Stimulated activated CD8-positive, alpha-beta memory T cell treated with anti-CD3 and anti-CD28 coated beads, Interleukin-2, amount 100 ng/mL, for 1 hour (primary cell): Measurements from ENCODE around the gene HUNK.

Experiments used
- DNase-seq, 2 donors: peaks; one replicate each; pipeline ENCODE4 v3.0.0-alpha.2; 2020; ENCODE audit warnings: low read depth in 2 of 2

HUNK gene

GRCh38 chr21:31895077-31895835, 22.4 kb downstream of the HUNK start:
- no peak for DNase-seq

- DNase-seq, result no peak
Observed at GRCh38 chr21:31896019-31896418, 23.2 kb downstream of the HUNK start.

GRCh38 chr21:31897311-31897710, 24.5 kb downstream of the HUNK start:
- DNase-seq, result no peak

DNA sequence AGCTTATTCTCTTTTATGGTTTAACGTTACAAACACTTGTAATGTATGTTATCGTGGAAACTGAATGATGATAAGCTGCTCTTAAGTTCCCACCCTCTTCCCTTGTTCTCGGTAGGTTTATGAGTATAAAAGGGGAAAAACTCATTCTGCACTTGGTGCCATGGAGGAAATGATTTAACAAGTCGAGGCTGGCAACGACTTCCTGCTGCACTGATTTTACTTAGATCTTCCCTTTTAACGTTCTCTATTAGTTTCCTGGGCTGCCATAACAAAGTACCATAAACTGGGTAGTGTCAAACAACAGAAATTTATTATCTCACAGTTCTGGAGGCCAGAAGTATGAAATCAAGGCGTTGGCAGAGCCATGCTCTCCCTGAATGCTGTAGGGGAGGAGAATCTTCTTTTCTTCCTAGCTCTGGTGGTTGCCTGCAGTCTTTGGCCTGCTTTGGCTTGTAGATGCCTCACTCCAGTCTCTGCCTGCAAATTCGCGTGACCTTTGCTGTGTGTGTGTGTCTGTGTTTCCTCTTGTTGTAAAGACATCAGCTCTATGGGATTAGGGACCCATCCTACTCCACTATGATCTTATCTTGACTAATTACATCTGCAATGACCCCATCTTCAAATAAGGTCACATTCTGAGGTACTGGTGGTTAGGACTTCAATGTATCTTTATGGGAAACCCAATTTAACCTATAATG, 26.3 kb downstream of the HUNK start:
- DNase-seq, result no peak

- no peak for DNase-seq
Observed at GRCh38 chr21:31900121-31900895, 27.5 kb downstream of the HUNK start.

- no peak for DNase-seq
Observed at GRCh38 chr21:31901315-31901714, 28.5 kb downstream of the HUNK start.

DNA sequence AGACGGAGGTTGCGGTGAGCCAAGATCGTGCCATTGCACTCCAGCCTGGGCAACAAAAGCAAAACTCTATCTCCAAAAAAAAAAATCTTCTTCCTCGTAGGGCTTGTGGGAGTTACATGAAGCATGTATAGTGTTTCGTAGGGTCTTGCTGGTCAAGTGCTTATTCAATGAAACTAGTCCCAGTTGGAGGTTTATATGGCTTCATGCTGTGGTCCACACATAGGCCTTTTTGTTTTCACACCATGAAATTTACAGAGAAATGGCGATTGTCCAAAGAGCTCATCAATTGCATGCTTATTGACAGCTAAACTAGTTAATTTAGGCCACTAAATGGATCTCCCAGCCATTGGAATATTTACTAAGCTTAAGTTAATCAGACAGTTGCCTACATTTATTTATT, 29.6 kb downstream of the HUNK start:
- DNase-seq, result no peak

GRCh38 chr21:31903896-31904295, 31.1 kb downstream of the HUNK start:
- DNase-seq, result no peak

DNA sequence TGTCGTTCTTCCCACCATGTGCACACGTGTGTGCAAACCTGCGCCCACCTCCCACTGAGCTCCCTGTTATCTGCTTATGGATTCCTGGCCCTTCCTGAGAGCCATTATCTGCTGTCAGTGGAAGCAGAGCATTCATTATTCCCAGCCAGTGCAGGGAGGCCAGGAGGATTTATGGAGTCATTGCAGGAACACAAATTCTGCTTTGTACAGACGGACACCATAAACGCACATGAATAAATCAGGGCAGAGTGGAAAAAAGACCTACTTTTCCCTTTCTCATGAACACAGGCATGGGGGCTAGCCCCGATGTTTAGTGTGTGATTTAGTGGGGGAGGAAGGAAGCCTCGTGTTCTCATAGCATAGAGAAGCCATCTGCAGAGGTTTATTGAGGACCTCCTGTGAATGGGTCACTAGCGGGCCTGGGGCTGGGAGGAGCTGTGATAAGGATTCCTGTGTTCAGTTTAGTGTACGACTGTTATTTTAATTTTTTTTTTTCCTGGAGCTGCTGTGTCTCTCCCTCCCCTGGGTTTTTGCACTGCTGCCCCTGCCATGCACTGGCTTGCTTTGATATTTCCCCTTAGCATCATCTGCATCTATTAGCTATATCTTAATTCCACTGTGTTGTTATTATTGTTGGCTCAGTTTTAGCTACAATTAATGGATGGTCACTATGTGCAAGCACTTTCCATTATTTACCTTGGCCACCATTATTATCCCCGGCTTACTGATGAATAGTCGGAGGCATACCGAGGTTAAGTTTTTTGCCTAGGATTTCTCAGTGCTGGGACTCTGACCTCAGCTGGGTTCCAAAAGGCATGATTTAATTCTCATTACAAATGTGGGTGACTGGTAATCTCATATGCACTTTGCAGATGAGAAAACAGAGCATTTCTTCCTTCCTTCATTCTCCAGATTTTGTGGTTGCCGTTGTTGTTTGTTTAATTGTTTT, 33.0 kb downstream of the HUNK start:
- DNase-seq, result no peak

GRCh38 chr21:31908106-31909031, 35.5 kb downstream of the HUNK start:
- no peak for DNase-seq

DNA sequence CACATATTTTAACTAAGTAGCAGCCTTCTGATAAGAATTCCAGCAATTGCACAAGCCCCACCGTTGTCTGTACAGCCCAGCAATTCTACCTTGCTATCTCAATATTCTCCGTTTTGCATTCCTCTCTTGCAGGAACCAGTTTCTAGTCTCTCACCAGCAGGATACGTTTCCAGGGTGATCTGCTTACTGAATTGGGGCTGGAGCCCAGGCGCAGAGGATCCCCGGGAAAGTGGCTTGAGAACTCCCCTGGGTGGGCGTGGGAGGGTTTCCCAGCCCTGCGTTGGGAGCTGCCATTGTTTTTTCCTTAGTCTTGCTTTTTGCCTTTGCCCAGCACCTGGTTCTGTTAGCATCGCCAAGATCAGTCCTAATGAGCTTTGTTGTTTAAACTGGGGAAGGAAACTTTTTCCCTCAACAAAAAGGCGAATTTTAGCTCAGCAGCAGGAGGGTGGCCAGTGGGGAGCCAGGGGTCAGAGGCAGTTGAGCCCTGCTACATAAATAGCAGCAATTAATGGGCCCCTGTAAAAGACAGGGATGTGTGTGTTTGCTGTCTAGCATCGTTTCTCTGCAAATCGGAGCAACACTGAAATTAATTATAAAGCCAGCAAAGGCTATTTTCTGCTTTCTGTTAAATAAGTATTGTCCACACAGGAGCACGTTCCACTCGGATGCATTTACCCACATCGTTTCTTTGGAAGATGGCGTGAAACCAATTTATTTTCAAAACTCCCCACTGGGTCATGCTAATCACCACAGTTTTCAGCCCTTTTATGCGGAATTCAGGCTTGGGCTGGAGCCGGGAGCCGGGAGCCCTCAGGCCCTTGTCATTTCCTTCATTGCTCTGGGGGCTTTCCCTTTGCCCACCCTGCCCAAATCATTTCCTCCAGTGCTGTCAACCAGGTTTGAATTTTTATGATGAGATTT, 36.6 kb downstream of the HUNK start:
- DNase-seq, result no peak

- no peak for DNase-seq
Observed at GRCh38 chr21:31910074-31910470, 37.3 kb downstream of the HUNK start.

GRCh38 chr21:31911138-31911907, 38.5 kb downstream of the HUNK start:
- no peak for DNase-seq

GRCh38 chr21:31912501-31912900, 39.7 kb downstream of the HUNK start:
- DNase-seq, result no peak

- no peak for DNase-seq
Observed at GRCh38 chr21:31913182-31913608, 40.4 kb downstream of the HUNK start.

DNA sequence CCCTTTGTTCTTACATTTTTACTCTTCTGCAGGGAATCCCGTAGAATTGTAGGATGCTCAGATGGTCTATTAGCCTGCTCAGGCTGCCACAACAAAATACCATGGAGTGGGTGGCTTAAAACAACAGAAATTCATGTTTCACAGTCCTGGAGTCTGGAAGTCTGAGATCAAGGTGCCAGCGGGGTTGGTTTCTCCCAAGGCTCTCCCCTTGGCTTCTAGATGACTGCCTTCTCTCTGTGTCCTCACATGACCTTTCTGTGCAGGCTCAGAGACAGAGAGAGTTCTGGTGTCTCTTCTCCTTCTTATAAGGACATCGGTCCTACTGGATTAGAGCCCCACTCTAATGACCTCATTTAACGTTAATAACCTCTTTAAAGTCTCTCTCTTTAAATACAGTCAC, 41.7 kb downstream of the HUNK start:
- no peak for DNase-seq

- no peak for DNase-seq
Observed at GRCh38 chr21:31915566-31915965, 42.7 kb downstream of the HUNK start.

DNA sequence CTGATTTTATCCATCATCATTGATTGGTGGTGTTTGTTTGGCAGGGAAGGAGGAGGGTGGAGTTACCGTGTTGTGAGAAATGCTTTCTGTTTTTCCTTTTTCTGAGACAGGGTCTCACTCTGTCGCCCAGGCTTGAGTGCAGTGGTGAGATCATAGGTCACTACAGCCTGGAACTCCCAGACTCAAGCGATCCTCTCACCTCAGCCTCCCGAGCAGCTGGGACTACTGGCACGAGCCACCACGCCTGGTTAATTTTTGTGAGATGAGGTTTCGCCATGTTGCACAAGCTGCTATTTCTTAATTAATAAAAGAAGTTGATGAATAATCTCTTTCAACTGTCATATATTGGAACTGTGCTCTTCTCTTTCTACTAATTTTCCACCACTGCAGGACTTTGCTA, 44.3 kb downstream of the HUNK start:
- no peak for DNase-seq
